Hematopoietic multipotent progenitor cell treated with erythropoietin and hydrocortisone succinate and interleukin-3 and kit ligand, for 4 days (in vitro differentiated cells): ENCODE data around the gene NPBWR2.

Experiments used
- DNase-seq: peaks from one replicate; pipeline ENCODE4 v3.0.0-alpha.2; 2015

NPBWR2 gene

DNA sequence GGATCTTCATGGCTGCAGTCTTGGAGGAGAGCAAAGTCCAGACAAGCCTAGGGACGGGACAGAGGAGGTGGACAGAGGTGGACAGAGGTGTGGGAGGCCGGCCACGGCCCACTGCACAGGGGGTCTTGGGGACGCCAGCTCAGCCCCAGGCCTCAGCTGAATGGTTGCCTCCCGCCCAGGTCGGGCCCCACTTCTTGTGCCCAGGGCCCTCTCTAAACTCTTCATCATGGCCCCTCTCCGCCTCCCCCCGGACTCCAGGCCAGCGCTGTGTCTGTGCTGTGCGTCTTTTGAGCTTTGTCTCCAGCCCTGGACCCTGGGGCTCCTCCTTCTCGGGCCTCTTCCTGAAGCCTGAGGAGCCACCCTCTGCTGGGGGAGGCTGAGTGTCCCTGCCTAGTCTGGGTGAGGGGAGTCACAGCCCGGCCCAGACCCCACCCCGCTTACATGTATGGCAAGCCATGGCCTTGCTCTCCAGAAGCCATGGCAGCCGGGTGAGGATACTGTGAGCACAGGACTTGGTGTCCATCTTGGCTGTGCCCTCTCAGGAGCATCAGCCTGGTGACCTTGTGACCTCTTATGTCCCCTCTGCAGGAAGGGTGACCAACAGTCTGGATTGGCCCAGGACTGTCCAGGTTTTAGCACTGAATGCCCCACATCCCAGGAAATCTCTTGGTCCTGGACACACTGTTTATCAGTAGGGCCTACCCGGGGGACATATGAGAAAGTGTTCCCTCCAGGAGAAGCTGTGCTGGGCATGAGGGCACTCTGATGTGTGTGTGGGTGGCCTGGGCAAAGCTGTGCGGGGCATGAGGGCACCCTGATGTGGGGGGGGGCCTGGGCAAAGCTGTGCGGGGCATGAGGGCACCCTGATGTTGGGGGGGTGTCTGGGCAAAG, 9.4 kb upstream of the NPBWR2 start:
- DNase-seq = no peak

DNA sequence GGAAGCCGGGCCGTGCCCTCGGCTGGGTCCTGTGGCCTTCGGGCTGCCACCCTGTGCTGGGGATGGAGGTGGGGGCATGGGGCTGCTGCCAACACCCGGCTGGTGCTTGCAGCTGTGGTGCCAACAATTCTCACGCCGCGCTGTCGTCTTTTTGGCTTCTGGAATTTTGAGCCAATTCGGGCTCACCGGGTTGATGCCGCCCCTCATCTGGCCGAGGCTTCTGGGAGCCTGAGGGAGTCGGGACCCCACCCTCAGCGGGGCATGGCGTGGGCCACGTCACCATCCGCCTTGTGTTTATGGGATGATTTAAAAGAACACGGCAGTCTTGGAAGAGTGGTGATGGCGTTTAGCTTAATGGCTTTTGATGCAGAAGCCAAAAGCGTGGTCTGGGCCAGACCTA, 8.7 kb upstream of the NPBWR2 start:
- DNase-seq = no peak

DNA sequence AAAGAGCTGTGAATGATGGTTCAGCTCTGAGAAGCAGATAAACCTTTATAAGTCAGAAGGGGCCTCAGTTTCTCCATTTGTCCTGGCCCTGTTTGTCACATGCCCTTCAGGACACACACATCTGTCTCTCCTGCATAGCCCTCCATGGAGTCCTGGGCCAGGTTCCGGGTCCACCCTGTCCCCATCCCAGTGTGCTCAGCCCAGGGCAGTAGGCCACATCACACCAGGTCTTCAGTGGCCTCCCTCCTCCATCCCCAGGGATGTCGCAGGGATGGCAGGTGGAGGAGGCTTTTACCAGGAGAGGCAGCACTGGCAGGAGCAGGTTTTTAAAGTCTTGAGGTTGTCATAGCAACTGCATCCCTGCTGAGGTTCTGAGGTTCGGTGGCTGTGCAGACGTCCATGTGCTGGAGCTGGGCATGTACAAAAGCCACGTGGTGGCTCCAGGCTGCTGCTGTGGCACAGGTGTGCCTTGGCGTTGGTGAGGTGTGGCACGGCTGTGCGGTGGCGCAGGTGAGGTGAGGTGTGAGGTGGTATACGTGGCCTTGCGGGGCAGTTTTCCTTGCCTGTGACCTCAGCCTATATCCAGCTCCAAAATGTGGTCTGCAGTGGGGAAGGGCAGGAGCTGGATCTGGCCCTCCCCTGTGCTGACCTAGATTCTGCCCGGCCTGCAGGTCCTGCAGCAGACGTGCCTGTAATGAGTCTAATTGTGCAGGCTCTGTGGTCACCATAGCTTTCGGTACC, 8.0 kb upstream of the NPBWR2 start:
- DNase-seq = no peak

DNA sequence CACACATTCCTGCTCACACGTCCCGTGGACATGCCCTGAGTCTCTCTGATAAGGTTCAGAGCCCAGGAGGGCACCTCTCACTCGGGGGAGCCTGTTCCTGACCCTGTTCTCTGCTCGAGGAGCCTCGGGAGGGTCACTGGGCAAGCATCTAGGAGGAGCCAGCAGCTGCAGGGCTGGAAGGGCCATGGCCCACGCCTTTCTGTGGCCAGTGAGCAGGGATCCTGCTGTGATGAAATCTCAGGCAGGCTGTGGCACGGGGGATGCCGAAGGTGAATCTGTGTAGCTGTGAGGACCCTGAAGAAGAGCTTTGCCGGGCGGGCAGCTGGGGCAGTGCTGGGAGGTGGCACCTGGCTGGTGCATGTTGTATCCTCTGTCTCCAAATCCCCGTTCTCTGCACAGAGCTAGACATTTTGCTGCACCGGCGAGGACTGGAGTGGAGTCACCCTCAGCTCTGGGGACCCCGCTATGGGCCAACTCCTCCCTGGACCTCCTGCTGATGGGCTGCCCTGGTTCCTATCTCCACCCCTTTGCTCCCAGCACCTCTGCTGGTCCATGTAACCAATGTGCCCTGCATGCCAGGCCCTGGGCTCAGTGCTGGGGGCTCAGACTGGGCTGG, 7.1 kb upstream of the NPBWR2 start:
- DNase-seq = no peak

GRCh38 chr20:64113796-64114355, 6.5 kb upstream of the NPBWR2 start:
- DNase-seq = no peak

DNA sequence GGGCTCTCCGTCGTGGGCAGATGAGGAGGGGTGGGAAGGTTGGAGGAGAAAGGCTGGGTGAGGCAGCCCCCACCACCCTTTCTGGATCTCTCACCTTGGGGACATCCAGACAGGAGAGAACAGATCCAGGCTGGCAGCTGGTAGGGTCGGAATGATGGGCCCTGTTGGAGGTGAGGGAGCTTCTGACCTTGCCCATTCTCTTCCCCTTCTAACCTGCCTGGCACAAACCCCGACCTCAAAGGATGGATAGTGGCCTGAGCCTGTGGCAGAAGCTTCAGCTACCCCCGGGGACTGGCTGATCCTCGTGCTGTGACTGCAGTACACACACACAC, 6.0 kb upstream of the NPBWR2 start:
- DNase-seq = no peak

- DNase-seq = no peak
Measured at GRCh38 chr20:64112691-64113443, 5.5 kb upstream of the NPBWR2 start.

GRCh38 chr20:64111841-64112641, 4.7 kb upstream of the NPBWR2 start:
- DNase-seq = peak; percentile 46

- no peak for DNase-seq
Measured at GRCh38 chr20:64110411-64111068, 3.2 kb upstream of the NPBWR2 start.

DNA sequence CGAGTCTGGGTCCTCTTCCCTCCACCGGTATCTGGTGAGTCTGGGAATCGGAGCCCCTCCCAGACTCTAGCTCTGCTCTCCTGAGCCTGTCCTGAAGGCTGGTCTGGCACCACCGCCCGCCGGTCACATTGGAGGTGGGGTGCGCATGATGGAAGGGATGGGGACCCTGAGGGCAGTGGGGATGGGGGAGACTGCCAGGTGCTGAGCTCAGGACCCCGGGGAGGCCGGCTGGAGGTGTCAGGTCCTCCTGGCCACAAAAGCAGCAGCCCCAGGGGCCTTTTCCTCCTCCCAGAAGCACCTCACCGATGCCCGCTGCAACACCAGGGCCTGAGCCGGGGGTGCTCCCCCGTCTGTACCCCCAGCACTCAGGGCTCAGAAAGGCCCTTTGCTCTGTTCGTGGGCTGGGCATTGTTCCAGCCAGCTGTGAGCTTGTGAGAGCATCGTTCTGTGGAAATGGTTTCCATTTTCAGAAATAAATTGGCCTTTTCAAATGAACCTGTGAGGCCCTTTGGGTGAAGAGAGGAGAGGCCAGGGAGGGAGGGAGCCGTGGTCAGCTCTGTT, 2.5 kb upstream of the NPBWR2 start:
- no peak for DNase-seq

- DNase-seq = no peak
Measured at GRCh38 chr20:64108731-64109681, 1.6 kb upstream of the NPBWR2 start.

DNA sequence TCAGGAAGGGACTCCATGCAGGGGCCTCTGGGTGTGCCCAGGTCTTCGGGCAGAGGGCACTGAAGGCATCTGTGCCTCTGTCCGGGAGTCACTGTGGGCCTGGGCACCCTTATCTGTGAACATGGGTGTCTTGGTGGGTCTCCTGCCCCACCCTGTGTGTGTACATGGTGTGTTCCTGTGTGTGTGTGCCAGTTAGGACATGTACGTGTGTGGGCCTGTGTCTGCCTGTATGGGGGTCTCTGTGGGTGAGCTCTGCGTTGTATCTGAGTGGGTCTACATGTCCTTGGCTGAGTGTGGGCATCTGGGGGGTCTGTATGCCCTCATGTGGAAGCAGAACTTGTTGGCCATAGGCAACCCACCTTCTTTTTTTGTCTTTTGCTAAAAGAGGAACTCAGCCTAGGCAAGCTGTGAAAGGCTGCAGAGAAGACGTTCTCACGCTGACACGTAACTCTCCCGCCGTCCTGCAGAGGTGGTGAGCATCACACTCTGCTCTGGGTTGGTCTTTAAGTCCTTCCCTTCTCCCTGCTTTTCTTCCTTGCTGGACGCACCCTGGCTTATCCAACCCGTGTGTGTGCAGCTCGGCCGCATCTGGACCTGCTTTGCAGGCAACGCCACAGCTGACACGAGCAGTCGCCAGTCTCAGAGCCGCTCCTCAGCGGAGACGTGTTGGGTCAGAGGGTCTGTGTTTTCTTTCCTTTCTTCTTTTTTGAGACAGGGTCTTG, 532 bp upstream of the NPBWR2 start:
- DNase-seq = peak; percentile 79

GRCh38 chr20:64106435-64106961, 867 bp downstream of the NPBWR2 start:
- DNase-seq = no peak

DNA sequence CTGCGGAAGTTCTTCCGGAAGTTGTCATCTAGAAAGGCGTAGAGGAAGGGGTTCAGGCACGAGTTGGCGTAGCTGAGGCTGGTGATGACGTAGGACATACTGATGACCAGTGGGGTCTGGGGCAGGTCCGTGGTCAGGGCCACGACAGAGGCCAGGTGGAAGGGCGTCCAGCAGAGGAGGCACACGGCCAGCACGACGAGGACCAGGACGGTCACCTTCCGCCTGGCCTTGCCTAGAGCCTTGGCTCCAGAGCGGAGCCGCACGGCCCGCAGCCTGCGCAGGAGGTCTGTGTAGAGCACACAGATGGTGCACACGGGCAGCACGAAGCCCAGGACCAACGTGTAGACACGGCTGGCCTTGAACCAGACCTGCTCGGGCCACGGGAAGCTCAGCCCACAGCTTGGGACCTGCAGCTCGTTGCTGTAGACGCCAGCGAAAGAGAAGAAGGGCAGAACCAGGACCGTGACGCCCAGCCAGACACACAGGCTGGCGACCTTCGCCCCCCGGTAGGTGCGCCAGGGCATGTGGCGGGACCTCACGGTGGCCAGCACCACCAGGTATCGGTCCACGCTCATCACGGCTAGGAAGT, 1.4 kb downstream of the NPBWR2 start:
- DNase-seq = no peak

DNA sequence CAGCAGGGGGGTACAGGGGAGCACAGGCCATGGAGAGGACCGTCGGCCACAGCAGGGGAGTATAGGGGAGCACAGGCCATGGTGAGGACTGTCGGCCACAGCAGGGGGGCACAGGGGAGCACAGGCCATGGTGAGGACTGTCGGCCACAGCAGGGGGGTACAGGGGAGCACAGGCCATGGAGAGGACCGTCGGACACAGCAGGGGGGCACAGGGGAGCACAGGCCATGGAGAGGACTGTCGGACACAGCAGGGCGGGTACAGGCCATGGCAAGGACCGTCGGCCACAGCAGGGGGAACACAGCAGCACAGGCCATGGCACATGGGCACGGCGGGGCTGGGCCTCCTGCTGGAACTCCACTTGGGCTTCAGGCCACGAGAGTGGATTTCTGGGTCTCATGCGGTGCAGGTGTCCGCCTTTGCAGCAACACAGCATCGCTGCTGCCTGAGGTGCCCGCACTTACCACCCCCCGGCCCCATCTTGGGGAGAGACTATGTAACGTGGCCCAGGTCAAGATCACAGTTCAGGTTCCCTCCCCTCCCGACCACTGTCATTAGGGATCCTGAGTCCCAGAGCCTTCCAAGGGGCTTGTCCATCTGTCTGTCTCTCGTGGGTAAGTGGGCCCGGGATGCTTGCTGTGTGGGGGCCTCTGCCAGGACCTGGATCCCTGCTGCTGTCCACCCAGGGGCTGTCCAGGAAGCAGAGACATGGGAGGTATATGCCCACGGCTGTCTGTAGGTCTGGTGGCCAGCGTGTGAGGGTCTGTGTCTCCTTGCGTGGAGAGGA, 2.5 kb downstream of the NPBWR2 start:
- no peak for DNase-seq

DNA sequence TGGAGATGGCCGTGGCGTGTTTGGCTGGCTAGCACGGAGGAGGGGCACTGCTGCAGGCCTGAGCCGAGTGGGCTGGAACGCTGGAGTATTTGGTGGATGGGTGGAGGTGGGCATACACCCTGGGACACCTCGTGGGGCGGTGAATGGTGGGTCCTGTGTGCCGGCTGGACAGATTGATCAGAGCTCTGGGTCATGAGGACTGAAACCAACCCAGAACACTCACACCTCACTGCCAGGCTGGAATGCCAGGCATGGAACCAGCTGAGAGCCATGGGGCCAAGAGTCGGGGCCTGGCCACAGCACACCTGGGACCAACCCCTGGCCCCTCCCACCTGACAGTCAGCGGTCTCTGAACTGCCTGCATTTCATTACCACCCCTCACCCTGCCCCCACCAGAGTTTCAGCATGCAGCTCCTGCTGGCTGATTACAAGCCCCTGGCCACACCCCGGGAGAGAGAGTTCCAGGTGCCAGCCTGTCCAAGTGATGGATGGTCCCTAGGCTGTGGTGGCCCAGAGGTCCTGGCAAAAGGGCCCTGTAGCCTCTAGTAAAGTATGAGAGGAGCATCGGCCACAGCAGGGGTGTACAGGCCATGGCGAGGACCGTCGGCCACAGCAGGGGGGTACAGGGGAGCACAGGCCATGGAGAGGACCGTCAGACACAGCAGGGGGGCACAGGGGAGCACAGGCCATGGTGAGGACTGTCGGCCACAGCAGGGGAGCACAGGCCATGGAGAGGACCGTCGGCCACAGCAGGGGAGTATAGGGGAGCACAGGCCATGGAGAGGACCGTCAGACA, 3.3 kb downstream of the NPBWR2 start:
- no peak for DNase-seq
